ENCODE measurements around the gene SORBS2.

DNA sequence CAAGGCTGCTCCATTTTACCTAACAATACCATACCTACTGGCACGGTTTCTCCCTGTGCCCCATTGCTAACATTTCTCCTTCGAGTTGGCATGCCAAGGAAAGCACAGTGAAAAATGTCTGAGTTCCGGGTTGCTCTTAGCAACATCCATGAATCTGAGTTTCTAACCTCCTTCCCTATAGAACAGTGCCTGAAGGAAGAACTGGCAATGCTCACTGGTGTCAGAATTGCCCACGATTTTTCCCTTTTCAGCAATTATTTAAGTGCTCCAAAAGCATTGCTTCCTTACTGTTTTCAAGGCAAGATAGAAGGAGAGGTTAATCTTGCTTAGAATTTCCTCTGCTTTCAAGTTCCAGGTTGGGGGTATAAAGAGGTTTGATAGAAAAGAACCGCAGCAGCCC, 75.1 kb downstream of the SORBS2 start:
- no peak for TF ChIP-seq POLR2A (IDR thresholded peaks at IDR 0.05; ENCODE audit: low read depth)
- TF ChIP-seq, protein P1, sequence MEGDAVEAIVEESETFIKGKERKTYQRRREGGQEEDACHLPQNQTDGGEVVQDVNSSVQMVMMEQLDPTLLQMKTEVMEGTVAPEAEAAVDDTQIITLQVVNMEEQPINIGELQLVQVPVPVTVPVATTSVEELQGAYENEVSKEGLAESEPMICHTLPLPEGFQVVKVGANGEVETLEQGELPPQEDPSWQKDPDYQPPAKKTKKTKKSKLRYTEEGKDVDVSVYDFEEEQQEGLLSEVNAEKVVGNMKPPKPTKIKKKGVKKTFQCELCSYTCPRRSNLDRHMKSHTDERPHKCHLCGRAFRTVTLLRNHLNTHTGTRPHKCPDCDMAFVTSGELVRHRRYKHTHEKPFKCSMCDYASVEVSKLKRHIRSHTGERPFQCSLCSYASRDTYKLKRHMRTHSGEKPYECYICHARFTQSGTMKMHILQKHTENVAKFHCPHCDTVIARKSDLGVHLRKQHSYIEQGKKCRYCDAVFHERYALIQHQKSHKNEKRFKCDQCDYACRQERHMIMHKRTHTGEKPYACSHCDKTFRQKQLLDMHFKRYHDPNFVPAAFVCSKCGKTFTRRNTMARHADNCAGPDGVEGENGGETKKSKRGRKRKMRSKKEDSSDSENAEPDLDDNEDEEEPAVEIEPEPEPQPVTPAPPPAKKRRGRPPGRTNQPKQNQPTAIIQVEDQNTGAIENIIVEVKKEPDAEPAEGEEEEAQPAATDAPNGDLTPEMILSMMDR (IDR thresholded peaks at IDR 0.05) = no peak
